CD4-positive, alpha-beta T cell treated with Interleukin-2 at 100 ng/mL for 4 hours (primary cell): ENCODE results near the gene CLCN1.

Experiments used
- DNase-seq: peaks from one replicate; pipeline ENCODE4 v3.0.0-alpha.2; 2020; ENCODE audit warnings: low spot score

The CLCN1 gene

DNA sequence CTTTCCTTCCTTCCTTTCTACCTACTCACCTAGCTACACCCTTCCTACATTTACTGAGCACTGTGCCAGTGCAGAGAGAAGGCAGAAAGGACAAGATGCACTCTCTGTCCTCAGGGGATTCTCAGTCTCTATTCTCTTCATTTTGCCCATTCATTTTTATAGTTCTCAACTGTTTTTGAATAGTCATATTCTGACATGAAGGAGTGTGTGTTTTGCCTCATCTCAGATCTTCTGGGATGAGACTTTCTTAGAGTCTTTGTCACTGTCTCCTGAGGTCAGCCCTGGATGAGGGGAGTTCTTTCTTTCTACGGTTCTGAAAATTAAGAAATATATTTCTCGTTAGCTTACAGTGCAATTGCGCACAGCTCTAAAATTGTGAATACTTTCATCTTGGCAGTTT is 21.3 kb downstream of the CLCN1 start:
- no peak for DNase-seq

DNA sequence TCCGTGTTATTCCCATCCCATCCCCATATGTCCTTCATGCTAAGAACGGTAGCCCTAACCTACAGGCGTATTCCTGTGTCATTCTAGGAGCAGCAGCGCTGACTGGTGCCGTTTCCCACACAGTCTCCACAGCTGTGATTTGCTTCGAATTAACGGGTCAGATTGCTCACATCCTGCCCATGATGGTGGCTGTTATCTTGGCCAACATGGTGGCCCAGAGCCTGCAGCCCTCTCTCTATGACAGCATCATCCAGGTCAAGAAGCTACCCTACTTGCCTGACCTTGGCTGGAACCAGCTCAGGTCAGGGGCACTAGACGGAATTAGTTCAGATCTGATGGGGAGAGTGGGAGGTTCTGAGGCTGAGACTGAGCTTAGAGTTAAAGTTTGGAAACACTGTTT is 25.9 kb downstream of the CLCN1 start:
- DNase-seq: no peak

DNA sequence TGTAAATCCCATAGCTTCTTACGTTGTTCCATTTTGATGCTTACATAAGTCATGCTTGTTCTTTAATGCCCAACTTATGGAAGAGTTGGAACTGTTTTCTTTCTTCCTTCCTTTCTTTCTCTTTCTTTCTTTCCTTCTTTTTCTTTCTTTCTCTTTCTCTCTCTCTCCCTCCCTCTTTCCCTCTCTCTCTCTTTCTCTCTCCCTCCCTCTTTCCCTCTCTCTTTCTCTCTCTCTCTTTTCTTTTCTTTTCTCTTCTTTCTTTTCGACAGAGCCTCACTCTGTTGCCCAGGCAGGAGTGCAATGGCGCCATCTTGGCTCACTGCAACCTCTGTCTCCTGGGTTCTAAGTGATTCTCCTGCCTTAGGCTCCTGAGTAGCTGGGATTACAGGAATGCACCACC is 27.7 kb downstream of the CLCN1 start:
- DNase-seq: no peak

DNA sequence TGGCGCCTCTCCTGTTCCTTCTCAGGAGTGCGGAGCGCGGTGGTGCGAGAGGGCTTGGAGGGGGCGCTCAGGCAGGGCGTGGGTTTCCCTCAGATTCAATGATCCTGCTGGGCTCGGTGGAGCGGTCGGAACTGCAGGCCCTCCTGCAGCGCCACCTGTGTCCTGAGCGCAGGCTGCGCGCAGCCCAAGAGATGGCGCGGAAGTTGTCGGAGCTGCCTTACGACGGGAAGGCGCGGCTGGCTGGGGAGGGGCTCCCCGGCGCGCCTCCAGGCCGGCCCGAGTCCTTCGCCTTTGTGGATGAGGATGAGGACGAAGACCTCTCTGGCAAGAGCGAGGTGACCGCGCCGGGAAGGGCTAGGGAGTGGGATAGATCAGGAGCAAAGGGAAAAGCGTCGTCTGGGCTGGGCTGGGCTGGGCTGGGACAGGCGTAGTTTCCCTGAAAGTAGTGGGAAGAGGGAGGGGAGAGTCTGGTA is 29.6 kb downstream of the CLCN1 start:
- DNase-seq: peak; percentile 67

DNA sequence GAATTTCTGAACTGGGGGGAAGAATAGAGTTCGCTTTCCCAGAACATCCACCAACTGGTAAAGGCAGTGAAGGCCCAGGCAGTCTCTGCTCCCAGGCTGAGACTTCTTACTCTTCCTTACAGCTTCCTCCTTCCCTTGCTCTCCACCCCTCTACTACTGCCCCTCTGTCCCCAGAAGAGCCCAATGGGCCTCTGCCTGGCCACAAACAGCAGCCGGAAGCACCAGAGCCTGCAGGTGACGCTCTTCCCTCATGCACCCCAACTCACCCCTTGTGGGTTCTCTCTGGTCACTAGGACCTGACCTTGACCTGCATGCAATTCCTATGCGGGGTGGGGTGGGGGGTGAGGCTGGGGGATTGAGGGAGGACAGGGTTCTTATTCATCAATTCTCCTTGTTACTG is 30.1 kb downstream of the CLCN1 start:
- no peak for DNase-seq

DNA sequence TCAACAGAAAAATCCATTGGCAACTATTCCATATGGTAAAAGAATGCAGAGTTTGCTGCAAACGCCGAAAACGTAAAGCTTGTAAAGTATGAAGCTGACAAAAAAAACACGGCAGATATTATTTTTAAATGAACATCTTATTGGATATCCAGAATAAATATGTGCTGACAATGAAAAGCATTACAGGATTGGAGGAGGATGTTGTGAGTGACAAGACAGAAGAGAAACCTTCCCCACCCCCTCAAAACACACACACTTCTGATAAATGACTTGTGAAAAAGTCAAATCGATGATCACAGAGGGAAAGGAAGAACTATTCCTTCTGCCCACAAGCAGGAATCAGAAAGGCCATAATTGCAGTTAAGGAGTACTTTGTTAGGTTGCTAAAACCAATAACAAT is 32.0 kb downstream of the CLCN1 start:
- DNase-seq: no peak

DNA sequence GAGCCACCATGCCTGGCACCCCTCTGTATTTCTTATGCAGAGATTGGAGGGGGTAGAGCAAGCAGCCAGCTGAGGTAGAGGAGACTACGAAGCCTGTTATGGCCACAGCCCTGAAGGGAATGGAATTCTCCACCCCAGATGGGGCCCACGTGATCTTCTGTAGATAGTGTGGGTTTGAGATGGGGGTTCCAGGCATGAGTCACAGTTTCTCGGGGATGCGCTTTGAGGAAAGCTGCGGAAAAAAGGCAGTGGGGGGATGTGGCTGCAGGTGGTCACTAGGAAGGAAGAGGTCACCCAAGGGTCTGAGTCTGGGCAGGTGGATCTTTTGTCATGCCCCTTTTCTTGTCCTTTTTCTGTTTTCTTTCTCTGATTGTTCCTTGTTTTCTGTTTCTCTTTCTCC is 35.1 kb downstream of the CLCN1 start:
- no peak for DNase-seq

DNA sequence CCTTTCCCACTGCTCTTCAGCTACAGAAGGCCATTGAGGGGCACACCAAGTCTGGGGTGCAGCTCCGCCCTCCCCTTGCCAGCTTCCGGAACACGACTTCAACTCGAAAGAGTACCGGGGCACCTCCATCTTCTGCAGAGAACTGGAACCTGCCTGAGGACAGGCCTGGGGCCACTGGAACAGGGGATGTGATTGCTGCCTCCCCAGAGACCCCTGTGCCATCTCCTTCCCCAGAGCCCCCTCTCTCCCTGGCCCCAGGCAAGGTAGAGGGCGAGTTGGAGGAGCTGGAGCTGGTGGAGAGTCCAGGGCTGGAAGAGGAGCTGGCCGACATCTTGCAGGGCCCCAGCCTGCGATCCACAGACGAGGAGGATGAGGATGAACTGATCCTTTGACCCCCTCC is 35.7 kb downstream of the CLCN1 start:
- no peak for DNase-seq

DNA sequence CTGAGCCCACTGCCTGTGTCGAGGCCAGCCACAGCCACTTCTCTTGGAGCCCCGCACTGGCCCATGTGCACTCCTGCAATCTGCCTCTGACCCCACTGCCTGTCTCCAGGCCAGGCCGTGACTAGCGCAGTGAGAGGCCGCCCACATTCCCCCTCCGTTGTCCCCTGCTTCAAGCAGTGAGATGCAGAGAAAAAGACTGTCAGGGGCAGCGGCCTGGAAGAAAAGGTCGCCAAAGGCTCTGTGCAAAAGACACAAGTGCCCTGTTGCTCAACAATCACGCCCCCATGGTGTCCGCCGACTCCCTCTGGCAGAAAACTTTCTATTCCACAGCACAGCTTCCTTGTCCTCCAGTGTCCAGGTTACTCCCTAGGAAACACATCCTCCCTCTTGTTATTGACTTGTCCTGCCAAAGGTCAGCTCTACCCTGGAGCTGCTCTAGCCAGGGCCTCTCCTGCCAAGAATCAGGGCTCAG is 36.7 kb downstream of the CLCN1 start:
- DNase-seq: no peak

DNA sequence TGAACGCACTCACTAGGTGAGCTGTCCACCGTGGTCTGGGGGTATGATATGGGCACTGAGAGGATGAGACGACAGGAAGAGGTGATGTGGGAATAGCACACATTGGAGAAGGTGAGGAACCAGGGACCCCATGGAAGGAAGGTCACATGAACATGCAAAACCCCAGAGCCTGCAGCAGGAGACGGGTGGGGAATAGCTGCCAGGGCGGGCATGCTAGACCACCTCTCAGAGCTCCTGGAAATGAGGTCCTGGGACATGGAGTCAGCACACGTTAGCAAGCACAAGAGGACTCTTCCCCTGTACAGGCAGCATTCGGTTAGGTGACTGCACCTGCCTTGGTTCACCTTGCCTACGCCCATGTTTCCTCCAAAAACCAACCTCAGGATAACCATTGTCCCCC is 38.5 kb downstream of the CLCN1 start:
- DNase-seq: no peak

DNA sequence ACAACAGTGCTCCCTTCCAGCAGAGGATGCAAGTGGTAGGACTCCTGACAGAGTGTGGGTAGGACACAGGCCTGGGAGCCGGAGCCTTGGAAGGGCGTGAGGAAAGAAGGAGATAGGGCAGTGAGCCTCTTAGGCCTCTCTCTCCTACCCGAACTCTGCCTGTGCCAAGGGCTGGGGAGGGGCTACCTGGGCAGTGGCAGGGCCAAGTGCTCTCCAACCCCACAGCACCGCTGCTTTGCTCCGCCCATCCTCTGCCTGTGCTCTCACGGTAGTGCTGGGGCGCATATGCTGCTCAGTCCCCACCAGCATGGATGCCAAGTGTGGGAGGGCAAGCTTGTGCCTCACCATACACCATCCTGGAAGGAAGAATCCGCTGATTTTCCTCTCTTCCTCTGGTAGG is 39.1 kb downstream of the CLCN1 start:
- DNase-seq: no peak

DNA sequence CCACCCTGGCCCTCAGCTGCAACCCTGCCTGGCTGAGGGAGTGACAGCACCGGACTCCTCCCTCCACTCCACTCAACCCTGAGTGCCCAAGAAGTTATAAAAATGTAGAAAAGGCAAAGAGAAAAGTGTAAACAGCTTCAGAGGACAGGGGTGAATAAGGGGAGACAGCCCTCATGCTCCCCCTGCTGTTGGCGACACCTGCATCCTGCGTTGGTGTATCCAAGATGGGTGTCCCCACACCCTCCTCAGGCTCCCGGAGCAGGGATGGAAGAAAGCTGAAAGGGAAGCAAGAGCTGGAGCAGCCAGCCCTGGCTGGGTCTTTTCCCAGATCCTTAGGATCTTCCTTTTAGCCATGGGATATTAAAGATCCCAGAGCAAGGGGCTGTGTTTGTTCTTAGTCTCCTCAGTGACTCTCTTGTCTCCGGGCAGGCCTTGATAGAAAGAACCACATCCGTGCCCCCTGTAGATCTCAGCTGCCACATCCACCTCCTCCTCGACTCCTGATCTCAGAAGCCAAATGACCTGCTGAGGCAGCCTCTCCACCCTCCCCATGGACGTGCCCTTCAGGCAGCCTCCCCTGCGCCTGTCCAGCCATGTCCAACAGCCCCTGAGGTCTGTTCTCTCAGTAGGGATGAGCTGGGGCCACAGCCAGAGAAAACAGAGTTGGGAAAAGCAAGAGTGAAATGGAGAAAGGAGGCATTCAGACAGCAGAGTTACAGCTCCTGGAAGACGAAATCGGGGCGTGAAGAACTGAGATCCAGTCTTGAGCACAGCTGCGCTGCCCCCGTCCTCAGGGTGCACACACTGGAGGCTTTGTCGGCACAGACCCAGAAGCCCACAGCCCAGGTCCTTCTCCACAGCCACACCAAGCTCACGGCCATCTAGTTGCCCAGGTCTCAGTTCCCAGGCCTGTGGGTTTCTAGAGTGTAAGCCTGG is 39.8 kb downstream of the CLCN1 start:
- DNase-seq: no peak

DNA sequence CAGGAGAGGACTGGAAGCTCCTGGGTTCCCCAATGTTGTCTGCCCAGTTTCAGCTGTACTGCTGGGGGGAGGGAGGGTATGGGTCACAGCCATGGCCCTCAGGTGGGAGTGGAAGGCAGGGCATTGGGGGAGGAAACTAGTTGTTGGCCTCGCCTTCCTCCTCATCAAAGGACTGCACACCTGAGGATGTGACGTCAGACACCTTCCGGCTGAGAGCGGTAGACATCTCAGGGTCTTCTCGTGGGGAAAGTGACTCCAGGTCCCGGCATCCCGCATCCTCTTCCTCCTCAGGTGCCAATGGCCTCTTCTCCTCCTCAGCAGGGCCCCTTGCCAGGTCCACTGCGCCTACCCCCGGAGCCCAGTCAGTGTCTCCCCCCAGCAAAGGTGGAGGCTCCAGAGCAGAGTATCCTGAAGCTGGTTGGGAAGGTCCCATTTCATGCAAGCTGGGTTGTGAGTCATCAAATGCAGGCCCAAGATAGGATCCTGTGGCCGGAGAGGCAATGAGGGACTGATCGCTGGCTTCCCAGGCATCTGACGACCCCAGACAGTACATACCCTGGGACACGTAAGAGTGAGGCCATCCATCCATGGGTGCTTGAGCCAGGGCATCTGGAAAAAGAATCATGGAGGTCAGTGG is 40.6 kb downstream of the CLCN1 start:
- no peak for DNase-seq

DNA sequence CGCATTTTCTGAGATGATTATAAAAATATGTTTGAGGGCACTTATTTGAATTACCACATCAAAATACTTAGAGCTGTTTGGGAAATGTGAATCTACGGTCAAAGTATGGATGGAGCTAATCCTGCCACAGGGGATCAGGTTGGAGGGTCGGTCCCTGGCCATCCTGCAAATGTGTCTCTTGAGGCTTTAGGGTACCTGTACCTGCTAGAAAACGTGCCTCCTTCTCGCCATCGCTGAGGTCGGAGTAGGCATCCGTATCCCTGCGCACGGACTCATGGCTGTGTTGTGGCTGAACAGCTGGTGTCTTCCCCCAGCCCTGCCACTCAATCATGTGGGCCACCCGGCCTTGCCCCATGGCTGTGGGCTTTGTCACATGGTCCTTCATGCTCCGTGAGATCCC is 42.7 kb downstream of the CLCN1 start:
- DNase-seq: no peak

DNA sequence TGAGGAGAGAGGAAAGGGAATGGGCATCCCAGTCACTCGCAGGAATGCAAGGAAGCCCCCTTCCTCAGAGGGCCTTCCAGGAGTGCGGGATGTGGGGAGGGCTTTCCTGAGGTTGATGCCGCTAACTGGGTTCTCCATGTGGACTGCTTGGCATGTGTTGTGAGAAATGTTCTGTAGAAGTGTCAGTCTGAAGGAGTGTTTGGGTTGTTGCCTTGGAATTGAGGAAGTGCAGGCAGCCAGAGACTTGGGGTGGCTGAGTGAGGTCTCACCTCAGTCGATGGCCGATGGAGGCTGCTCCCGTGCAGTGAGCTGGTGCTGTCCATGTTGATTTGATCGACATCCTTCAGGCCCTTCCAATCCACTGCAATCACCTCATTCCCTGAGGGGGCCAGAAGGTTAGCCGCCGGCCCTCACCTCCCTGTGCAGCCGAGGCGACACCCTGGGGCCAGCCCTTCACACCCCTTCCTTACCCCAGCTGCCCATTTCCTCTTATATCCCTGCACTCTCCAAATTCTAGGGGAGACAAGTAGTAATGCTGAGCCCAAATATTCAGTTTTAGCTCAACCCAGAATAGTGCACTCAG is 44.0 kb downstream of the CLCN1 start:
- DNase-seq: no peak

DNA sequence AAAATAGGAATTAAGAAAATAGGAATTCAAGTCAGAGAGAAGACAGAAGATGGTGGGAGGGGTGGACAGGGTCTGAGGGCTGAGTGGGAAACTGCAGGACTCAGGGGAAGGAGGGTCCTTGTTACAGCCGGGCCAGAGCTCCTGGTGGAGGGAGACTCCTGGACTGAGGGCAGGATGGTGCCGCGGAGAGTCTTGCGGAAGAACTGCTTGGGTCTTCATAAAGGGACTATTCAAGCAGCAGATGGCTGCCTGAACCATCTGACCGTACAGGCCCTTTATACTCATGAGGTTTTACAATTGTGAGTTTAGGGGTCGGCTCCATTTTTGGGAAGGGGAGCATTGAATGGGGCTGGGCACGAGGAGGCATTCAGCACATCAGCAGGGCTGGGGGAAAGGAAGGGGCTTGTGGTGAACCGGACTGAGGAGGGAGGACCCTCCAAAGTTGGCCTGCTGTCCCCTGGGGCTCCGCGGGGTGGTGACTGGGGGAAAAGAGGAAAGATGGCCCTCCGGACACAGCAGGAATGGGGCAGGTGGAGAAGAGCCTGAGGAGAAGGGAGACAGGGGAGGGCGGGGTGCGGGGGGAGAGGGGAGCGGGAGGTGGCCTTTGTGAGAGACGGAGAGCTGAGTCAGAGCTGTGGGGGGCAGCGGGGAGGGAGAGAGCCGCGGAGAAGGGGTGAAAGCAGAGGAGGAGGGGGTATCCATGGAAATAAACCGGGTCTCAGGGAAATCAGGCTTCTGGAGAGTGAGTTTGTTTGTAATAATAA is 45.1 kb downstream of the CLCN1 start:
- DNase-seq: no peak

DNA sequence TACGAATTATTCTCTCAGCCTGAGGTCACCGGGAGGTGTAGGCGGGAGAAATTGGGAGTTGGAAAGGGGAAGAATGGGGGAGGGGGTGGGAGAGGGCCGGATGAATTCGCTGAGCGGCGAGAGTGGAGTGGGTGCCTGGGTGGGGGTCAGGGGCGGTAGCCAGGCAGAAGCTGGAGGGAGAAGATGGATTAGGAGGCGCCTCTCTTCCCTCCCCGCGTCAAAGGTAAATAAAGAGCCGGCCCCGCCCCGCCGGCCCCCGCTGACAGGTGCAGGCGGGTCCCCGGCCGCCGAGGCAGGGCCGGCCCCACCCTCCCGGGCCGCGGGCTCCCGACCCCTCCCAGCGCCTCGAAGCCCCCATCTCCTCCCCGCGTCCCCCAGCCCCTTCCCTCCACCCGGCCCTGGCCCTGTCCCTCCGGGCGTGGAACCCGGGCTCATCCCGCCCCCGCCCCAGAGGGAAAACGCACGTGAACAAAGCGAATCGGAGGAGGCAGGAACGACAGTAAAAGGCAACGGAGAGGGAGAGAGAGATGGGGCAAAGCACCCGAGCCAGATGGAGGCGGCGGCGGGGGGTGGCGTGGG is 45.7 kb downstream of the CLCN1 start:
- no peak for DNase-seq

DNA sequence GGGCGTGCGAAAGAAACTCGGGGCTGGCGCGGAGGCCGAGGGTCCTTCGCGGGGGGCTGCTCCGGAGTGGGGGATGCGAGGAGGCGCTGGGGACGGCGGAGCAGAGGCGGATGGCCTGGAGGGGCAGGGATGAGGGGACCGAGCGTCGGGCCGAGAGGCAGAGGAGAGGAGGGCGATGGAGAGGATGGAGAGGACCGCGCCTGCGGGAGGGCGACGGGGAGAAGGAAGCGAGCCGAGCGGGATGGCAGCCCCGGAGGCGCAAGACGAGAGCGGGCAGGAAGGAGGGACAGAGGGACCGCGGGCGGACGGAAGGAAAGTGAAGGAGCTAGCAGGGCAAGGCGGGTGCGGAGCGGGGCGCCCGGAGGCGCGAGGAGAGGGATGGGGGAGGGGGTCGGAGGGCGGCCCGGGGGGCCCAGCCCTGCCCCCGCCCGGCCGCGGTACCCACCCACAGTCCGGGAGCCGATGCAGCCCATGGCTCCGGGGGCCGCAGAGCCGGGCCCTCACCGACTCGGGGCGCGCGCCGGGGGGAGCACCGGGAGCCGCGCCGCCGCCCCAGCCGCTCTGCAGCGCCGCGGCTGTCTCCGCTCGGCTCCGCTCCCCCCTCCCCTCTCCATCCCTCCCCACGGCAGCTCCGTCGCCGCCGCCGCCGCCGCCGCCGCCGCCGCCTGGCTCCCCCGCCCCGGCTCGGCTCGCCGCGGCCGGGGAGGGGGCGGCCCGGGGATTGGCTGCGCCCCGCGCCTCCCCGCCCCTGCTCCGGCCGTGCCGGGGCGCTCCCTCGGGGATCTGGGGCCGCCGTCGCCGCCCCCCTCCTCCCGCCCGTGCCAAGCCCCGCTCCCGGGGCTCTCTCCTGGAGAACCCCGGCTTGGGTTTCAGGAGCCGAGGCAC is 46.5 kb downstream of the CLCN1 start, which contains the start of gene FAM131B:
FAM131B (minus strand) TSS at position 583 of the 885 bp plus-strand sequence; CDS start at position 473, 110 bp downstream.
- DNase-seq: peak; percentile 28

DNA sequence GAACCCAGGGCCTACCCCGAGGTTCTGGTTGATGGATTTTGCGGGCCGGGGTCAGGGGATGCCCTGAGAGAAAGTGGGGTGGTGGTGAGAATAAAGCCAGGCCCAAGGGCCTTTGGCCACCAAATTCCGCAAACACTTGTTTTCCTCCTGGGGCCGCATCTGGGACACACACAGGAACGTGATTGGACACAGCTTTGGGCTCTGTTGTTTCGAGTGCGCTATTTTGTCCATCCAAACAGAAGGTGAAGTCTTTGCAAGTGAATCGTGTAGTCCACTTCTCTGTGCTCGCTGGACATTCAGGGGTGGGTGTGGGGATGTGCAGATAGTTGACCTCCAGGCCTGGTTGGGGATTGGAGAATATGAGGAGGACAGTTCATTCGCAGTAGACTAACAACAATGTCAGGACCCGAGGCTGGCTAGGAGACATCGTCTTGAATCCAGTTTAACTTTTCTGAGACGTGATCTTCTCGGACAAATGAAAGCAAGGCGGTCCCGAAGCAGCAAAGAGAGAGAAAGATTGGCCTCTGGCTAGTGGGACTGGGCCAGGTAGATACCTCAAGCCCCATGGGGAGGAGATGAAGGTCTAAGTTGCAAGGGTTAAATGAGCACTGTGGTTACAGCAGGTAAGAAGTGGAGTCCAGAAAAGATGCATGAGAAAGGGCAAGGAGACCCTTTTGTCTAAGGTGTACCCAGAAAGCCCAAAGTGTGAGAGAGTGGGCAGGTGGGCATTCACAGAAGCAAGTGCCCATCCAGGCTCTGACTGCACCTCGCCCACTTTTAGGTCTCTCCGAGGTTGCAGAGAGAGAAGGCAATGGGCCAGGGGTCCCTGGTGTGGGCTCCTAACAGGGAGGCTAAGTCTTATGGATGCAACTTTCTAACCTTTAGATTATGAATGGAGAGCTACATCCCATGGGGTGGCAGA is 47.4 kb downstream of the CLCN1 start:
- DNase-seq: no peak

DNA sequence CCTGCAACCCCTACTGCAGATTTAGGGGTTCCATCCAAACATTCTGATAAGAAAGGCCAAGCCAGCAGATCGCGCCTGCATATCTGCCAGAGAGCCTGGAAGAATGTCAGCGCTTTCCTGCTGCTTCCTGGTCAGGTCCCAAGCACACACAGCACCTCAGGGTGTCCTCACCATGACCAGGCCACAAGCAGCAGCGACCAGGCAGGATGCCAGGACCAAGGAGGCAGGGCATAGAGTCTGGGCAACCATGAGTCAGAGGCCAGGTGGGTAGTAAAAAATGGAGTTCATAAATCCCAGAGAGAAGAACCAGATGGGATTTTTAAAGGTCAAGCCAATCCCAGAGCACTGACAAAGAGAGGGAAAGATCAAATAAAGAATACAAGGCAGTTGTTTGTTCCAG is 52.1 kb downstream of the CLCN1 start:
- DNase-seq: no peak
